IMR-90 (cell line): Measurements from ENCODE around the gene FOXS1. TPM values are rescaled to one million over a fixed set of nuclear protein-coding genes. Genes with fewer than 3 reads are reported as not detected.
A peak's percentile ranks its signal among the peaks of the same experiment; 100 is the strongest.

Source experiments
- ATAC-seq: fragments of 200-7000 bp; cut with Tn5 transposase; 2 replicates; pipeline ENCODE4 v1.9.1; 2020; ENCODE audit warnings: low read depth, mild to moderate bottlenecking, moderate library complexity
- BruUV-seq: library from RNA; stranded (reverse); fragments of 400-500 nt; replicated peaks from 2 replicates; lab custom pipeline; 2021; lab: Mats Ljungman, UMichigan
- CTCF ChIA-PET: fragments of 300-600 bp; formaldehyde crosslinking; extraction: SDS; loops from one replicate; lab custom pipeline; 2021; ENCODE audit warnings: antibody characterized with exemption; lab: Yijun Ruan, JAX
- POLR2A ChIA-PET: fragments of 300-600 bp; sonication (Branson Sonifier 250); formaldehyde crosslinking; loops from one replicate; lab custom pipeline; 2022; ENCODE audit warnings: antibody characterized with exemption; ENCODE audit not compliant: unreplicated experiment; lab: Charles Lee
- DNase-seq: peaks from one replicate; pipeline ENCODE4 v3.0.0; 2013
- H2AFZ ChIP-seq: replicated peaks from 2 replicates; pipeline ENCODE3; 2013; ENCODE audit warnings: low read length, mild to moderate bottlenecking; ENCODE audit not compliant: poor library complexity
- H2AK5ac ChIP-seq: 2 replicates; pipeline ENCODE4 v1.6.1; 2013; ENCODE audit warnings: low read depth, low read length, inconsistent platforms
- H2AK9ac ChIP-seq: replicated peaks from 2 replicates; pipeline ENCODE3; 2013; ENCODE audit warnings: mild to moderate bottlenecking, low read depth, low read length, moderate library complexity; ENCODE audit not compliant: poor library complexity
- H2BK120ac ChIP-seq: 2 replicates; pipeline ENCODE4 v1.6.1; 2013; ENCODE audit warnings: low read depth, low read length, inconsistent platforms
- H2BK15ac ChIP-seq: 3 replicates; pipeline ENCODE4 v1.6.1; 2013; ENCODE audit warnings: low read depth, low read length, inconsistent platforms
- H2BK20ac ChIP-seq: 2 replicates; pipeline ENCODE4 v1.6.1; 2013; ENCODE audit warnings: low read depth, mild to moderate bottlenecking, inconsistent platforms, low read length, moderate library complexity
- H2BK5ac ChIP-seq: 2 replicates; pipeline ENCODE4 v1.6.1; 2013; ENCODE audit warnings: mild to moderate bottlenecking, low read depth, low read length, inconsistent platforms; ENCODE audit not compliant: poor library complexity, severe bottlenecking
- H3K14ac ChIP-seq: replicated peaks from 2 replicates; pipeline ENCODE4 v1.6.1; 2013; ENCODE audit warnings: low read depth, low read length, inconsistent platforms
- H3K18ac ChIP-seq: 2 replicates; pipeline ENCODE4 v1.6.1; 2013; ENCODE audit warnings: low read depth, low read length, control low read depth
- H3K23ac ChIP-seq: 2 replicates; pipeline ENCODE4 v1.6.1; 2013; ENCODE audit warnings: low read depth, low read length, inconsistent platforms
- H3K27ac ChIP-seq: 2 replicates; pipeline ENCODE4 v1.5.1; 2013; ENCODE audit warnings: mild to moderate bottlenecking, control low read depth, low read length; ENCODE audit not compliant: insufficient read depth
- H3K27me3 ChIP-seq: 2 replicates; pipeline ENCODE4 v1.6.1; 2013; ENCODE audit warnings: low read length; ENCODE audit not compliant: control insufficient read depth, insufficient read depth
- H3K36me3 ChIP-seq: 2 replicates; pipeline ENCODE4 v1.6.1; 2013; ENCODE audit warnings: low read length, mixed read lengths; ENCODE audit not compliant: control insufficient read depth, insufficient read depth
- H3K4ac ChIP-seq: 2 replicates; pipeline ENCODE4 v1.6.1; 2013; ENCODE audit warnings: low read depth, low read length, inconsistent platforms
- H3K4me1 ChIP-seq: 2 replicates; pipeline ENCODE4 v1.6.1; 2013; ENCODE audit warnings: low read length, mixed read lengths; ENCODE audit not compliant: control insufficient read depth, insufficient read depth
- H3K4me2 ChIP-seq: 2 replicates; pipeline ENCODE4 v1.6.1; 2013; ENCODE audit warnings: low read depth, mild to moderate bottlenecking, control low read depth, low read length, moderate library complexity
- H3K4me3 ChIP-seq: 2 replicates; pipeline ENCODE4 v1.5.1; 2013; ENCODE audit warnings: low read depth, mild to moderate bottlenecking, control low read depth, low read length, moderate library complexity; ENCODE audit not compliant: insufficient read depth
- H3K56ac ChIP-seq: 2 replicates; pipeline ENCODE4 v1.6.1; 2013; ENCODE audit warnings: low read length, inconsistent platforms; ENCODE audit not compliant: insufficient read depth; ENCODE audit errors: extremely low read depth
- H3K79me1 ChIP-seq, 2 experiments: 2 replicates each; pipeline ENCODE4 v1.6.1; 2013; ENCODE audit warnings: low read length in 2 of 2, inconsistent platforms in 1 of 2, low read depth in 1 of 2
- H3K9ac ChIP-seq: 2 replicates; pipeline ENCODE4 v1.6.1; 2013; ENCODE audit warnings: low read depth, low read length, control low read depth
- H3K9me1 ChIP-seq: 2 replicates; pipeline ENCODE4 v1.6.1; 2013; ENCODE audit warnings: low read length, inconsistent platforms; ENCODE audit not compliant: insufficient read depth
- H3K9me3 ChIP-seq: 2 replicates; pipeline ENCODE4 v1.6.1; 2013; ENCODE audit warnings: low read length; ENCODE audit not compliant: control insufficient read depth, insufficient read depth
- H4K20me1 ChIP-seq: 2 replicates; pipeline ENCODE4 v1.6.1; 2013; ENCODE audit warnings: low read length, inconsistent platforms; ENCODE audit not compliant: insufficient read depth
- H4K5ac ChIP-seq: 2 replicates; pipeline ENCODE4 v1.6.1; 2013; ENCODE audit warnings: mild to moderate bottlenecking, low read depth, low read length, control low read depth
- H4K8ac ChIP-seq, 2 experiments: 2 replicates each; pipeline ENCODE4 v1.6.1; 2013; ENCODE audit warnings: low read depth in 2 of 2, low read length in 2 of 2, control low read depth in 1 of 2, inconsistent platforms in 1 of 2
- H4K91ac ChIP-seq: 2 replicates; pipeline ENCODE4 v1.6.1; 2013; ENCODE audit warnings: low read depth, low read length, inconsistent platforms; ENCODE audit not compliant: insufficient read depth
- CEBPB ChIP-seq: IDR thresholded peaks from 2 replicates; pipeline ENCODE4 v1.6.1; 2012; ENCODE audit warnings: low read depth, low read length, improper control_type of control experiment
- CTCF ChIP-seq: conservative IDR thresholded peaks from 2 replicates; pipeline ENCODE4 v1.5.1; 2012; ENCODE audit warnings: mild to moderate bottlenecking, low read depth, low read length, improper control_type of control experiment
- ELK1 ChIP-seq: fragments of 150-350 bp; IDR thresholded peaks from 2 replicates; pipeline ENCODE4 v1.6.1; 2016; ENCODE audit warnings: low read depth, mild to moderate bottlenecking, low read length, moderate library complexity, borderline replicate concordance
- FOS ChIP-seq: fragments of 150-350 bp; IDR thresholded peaks from 2 replicates; pipeline ENCODE4 v1.6.1; 2016; ENCODE audit warnings: low read depth, low read length
- MAFK ChIP-seq: IDR thresholded peaks from 2 replicates; pipeline ENCODE4 v1.6.1; 2012; ENCODE audit warnings: low read depth, low read length, improper control_type of control experiment
- MAZ ChIP-seq: IDR thresholded peaks from 2 replicates; pipeline ENCODE4 v1.6.1; 2012; ENCODE audit warnings: low read depth, mild to moderate bottlenecking, low read length, improper control_type of control experiment, moderate library complexity, borderline replicate concordance
- MXI1 ChIP-seq: IDR thresholded peaks from 2 replicates; pipeline ENCODE4 v1.6.1; 2012; ENCODE audit warnings: low read depth, mild to moderate bottlenecking, low read length, moderate library complexity, borderline replicate concordance
- NFE2L2 ChIP-seq: fragments of 150-350 bp; IDR thresholded peaks from 2 replicates; pipeline ENCODE4 v1.6.1; 2016; ENCODE audit warnings: low read depth, mild to moderate bottlenecking, low read length
- POLR2A ChIP-seq: IDR thresholded peaks from 2 replicates; pipeline ENCODE4 v1.6.1; 2012; ENCODE audit warnings: mild to moderate bottlenecking, low read depth, low read length
- RAD21 ChIP-seq: IDR thresholded peaks from 2 replicates; pipeline ENCODE4 v1.6.1; 2012; ENCODE audit warnings: low read length, improper control_type of control experiment
- RCOR1 ChIP-seq: IDR thresholded peaks from 2 replicates; pipeline ENCODE4 v1.6.1; 2012; ENCODE audit warnings: mild to moderate bottlenecking, low read length, improper control_type of control experiment; ENCODE audit not compliant: insufficient replicate concordance
- WGBS, 2 experiments: methylation state at CpG; one replicate each; pipeline versions ENCODE4 v1.1.5 to v1.1.7; 2013; ENCODE audit warnings: missing lambda C conversion rate in 2 of 2; ENCODE audit not compliant: insufficient read length in 1 of 2; ENCODE audit errors: extremely low coverage in 2 of 2; 5-methylcytosine and 5-hydroxymethylcytosine counted together
- dilution Hi-C: fragments of 300-500 bp; cut with HindIII; formaldehyde crosslinking; loops from one replicate; pipeline ENCODE4 v1.14.3; 2018; ENCODE audit warnings: low sequenced_read_pairs; ENCODE audit not compliant: unreplicated experiment
- in situ Hi-C: fragments of 300-500 bp; cut with MboI; formaldehyde crosslinking; loops from 3 replicates; pipeline ENCODE4 v1.14.3; 2019; ENCODE audit warnings: low sequenced_read_pairs, inconsistent platforms, mixed read lengths
- intact Hi-C: fragments of 100-400 bp; cut with micrococcal nuclease; formaldehyde crosslinking; loops from 2 replicates; pipeline ENCODE4 v1.10.0; 2022
- polyA plus RNA-seq, 3 experiments: library from polyadenylated mRNA; depleted of rRNA; stranded (reverse); fragments of >200 nt; gene quantifications; 2 replicates each; pipeline ENCODE4 v1.2.3, GENCODE V29; 2012; ENCODE audit warnings: low replicate concordance in 1 of 3
- total RNA-seq: library from RNA; depleted of rRNA; stranded (reverse); fragments of >200 nt; gene quantifications from 2 replicates; pipeline ENCODE4 v1.2.3, GENCODE V29; 2012

FOXS1 gene
- total and polyA plus RNA-seq, 2 of the 4 experiments (the other 2 are of a cell fraction), result not detected

GRCh38 chr20:31869942-31870725 lies 24.7 kb upstream of the FOXS1 start, which contains the start of the genes DUSP15 and TTLL9 (continued):
- TF ChIP-seq CTCF (no peak), FOS (no peak)

DNA sequence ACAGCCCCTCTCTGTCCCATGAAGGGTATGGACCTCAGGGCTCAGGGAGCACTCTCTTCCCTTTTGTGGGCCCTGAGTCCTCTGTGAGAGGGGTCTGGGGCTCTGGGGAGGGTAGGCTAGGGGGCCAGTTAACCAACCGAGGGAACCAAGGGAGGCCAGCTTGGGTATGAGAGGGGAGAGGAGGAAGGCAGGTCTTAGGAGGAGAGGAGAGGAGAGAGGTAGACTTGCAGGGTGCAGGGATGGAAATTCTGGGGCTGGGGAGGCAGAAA lies 24.2 kb upstream of the FOXS1 start:
- H3K4ac ChIP-seq, result no peak overlapping the region
- H2AK5ac ChIP-seq, result no peak overlapping the region
- no peak overlapping the region for H3K18ac ChIP-seq
- H2BK20ac ChIP-seq, result no peak overlapping the region
- no peak overlapping the region for H4K91ac ChIP-seq
- H3K4me2 ChIP-seq, result no peak overlapping the region; the same call in 1 of the 2 replicates
- no peak overlapping the region for H3K56ac ChIP-seq
- no peaks in the 10 kb centered on the region for H3K36me3 ChIP-seq
- H3K23ac ChIP-seq, result peak overlapping the region; percentile 93; the same call in 1 of the 2 replicates
- H3K9me1 ChIP-seq, result no peaks in the 10 kb centered on the region; the same call in 1 of the 2 replicates
- H2BK15ac ChIP-seq, result no peak overlapping the region
- no peaks in the 10 kb centered on the region for H4K20me1 ChIP-seq
- no peak overlapping the region for H3K14ac ChIP-seq
- ATAC-seq, result no peak
- H3K79me1 ChIP-seq, result no peaks in the 10 kb centered on the region
- no peak overlapping the region for H4K8ac ChIP-seq
- no peak overlapping the region for H3K27ac ChIP-seq
- no peak overlapping the region for H3K4me3 ChIP-seq
- no peak overlapping the region for H2BK120ac ChIP-seq
- no peaks in the 10 kb centered on the region for H3K4me1 ChIP-seq
- intact Hi-C loops, result no loop called here
- ChIA-PET POLR2A (no interaction called here), CTCF (no interaction called here)
- no peak for DNase-seq
- H3K9me3 ChIP-seq, result peaks cover 2% of the 10 kb centered on the region; the same call in 1 of the 2 replicates
- H2AK9ac ChIP-seq, result no peak overlapping the region
- no peak overlapping the region for H4K5ac ChIP-seq
- no peak overlapping the region for H3K9ac ChIP-seq
- in situ Hi-C loops, result no loop called here
- no peak overlapping the region for H2AFZ ChIP-seq
- dilution Hi-C loops, result no loop called here
- BruUV-seq, result no TSS peak
- peaks cover 71% of the 10 kb centered on the region for H3K27me3 ChIP-seq
- H2BK5ac ChIP-seq, result no peak overlapping the region
- no CpG with 5 or more reads among the region's 1 CpG for WGBS, 2 experiments
- no peak for TF ChIP-seq RCOR1
- no peak for TF ChIP-seq MAFK
- no peak for TF ChIP-seq FOS
- no peak for TF ChIP-seq ELK1
- TF ChIP-seq CEBPB, result no peak
- no peak for TF ChIP-seq CTCF
- TF ChIP-seq MXI1, result no peak
- TF ChIP-seq POLR2A, result no peak
- TF ChIP-seq RAD21, result no peak
- TF ChIP-seq MAZ, result no peak
- no peak for TF ChIP-seq NFE2L2
